CD4-positive, alpha-beta T cell treated with Interleukin-4 for 1 hour (primary cell): ENCODE measurements around the gene DIPK1B.

Source experiments
- DNase-seq, 2 donors: peaks; one replicate each; pipeline ENCODE4 v3.0.0-alpha.2; 2020 to 2022

Gene DIPK1B

GRCh38 chr9:136686794-136687711, 25.3 kb upstream of the DIPK1B start, which contains the start of gene AGPAT2:
Gene AGPAT2, minus strand, starts transcription at chr9:136687457. Its CDS starts 100 bp downstream, at chr9:136687357.
- peak; percentile 68 to 73 for DNase-seq

- no peak for DNase-seq
Observed at GRCh38 chr9:136687721-136688223, 24.6 kb upstream of the DIPK1B start.

GRCh38 chr9:136688274-136689107, 23.9 kb upstream of the DIPK1B start:
- no peak for DNase-seq

- no peak for DNase-seq
Observed at GRCh38 chr9:136689108-136689460, 23.3 kb upstream of the DIPK1B start.

- no peak for DNase-seq
Observed at GRCh38 chr9:136690104-136690805, 22.1 kb upstream of the DIPK1B start.

GRCh38 chr9:136690806-136691261, 21.5 kb upstream of the DIPK1B start:
- DNase-seq = no peak

GRCh38 chr9:136691316-136692184, 20.8 kb upstream of the DIPK1B start:
- no peak for DNase-seq

GRCh38 chr9:136692185-136693134, 19.9 kb upstream of the DIPK1B start:
- DNase-seq = no peak

GRCh38 chr9:136693135-136693489, 19.3 kb upstream of the DIPK1B start:
- DNase-seq = no peak

GRCh38 chr9:136693490-136694162, 18.7 kb upstream of the DIPK1B start:
- peak in 1 of 2 donors; percentile 26 for DNase-seq

- DNase-seq = peak in 1 of 2 donors; percentile 23
Observed at GRCh38 chr9:136694163-136694871, 18.1 kb upstream of the DIPK1B start.

GRCh38 chr9:136694872-136695247, 17.5 kb upstream of the DIPK1B start:
- DNase-seq = no peak

- no peak for DNase-seq
Observed at GRCh38 chr9:136695435-136695895, 16.9 kb upstream of the DIPK1B start.

- DNase-seq = no peak
Observed at GRCh38 chr9:136695955-136696354, 16.4 kb upstream of the DIPK1B start.

GRCh38 chr9:136696502-136696901, 15.9 kb upstream of the DIPK1B start:
- no peak for DNase-seq

- no peak for DNase-seq
Observed at GRCh38 chr9:136697146-136697820, 15.1 kb upstream of the DIPK1B start.

GRCh38 chr9:136697821-136698526, 14.4 kb upstream of the DIPK1B start:
- DNase-seq = peak in 1 of 2 donors; percentile 36
